Progenitor cell of endocrine pancreas (in vitro differentiated cells): Measurements from ENCODE around the gene THRB. TPM values are rescaled to one million over a fixed set of nuclear protein-coding genes. Genes with fewer than 3 reads are reported as not detected.

Experiments used
- DNase-seq: peaks from one replicate; pipeline ENCODE4 v3.0.0; 2021; ENCODE audit warnings: low spot score; ENCODE audit not compliant: unreplicated experiment
- H3K27ac Mint-ChIP-seq: 2 replicates; pipeline ENCODE4 v1.8.0; 2021; ENCODE audit warnings: mild to moderate bottlenecking, moderate library complexity, mixed read lengths
- H3K27me3 Mint-ChIP-seq: 2 replicates; pipeline ENCODE4 v1.8.0; 2021; ENCODE audit warnings: mixed read lengths
- H3K36me3 Mint-ChIP-seq: 2 replicates; pipeline ENCODE4 v1.8.0; 2022; ENCODE audit warnings: mixed read lengths; ENCODE audit not compliant: insufficient read depth
- H3K4me1 Mint-ChIP-seq: 2 replicates; pipeline ENCODE4 v1.8.0; 2021; ENCODE audit warnings: low read depth, mixed read lengths
- H3K4me3 Mint-ChIP-seq: 2 replicates; pipeline ENCODE4 v1.8.0; 2021; ENCODE audit warnings: low read depth, mild to moderate bottlenecking, moderate library complexity, mixed read lengths
- H3K9me3 Mint-ChIP-seq: 2 replicates; pipeline ENCODE4 v1.8.0; 2021; ENCODE audit warnings: low read depth, mixed read lengths
- CTCF ChIP-seq: fragments of 200-600 bp; sonication (generic); IDR thresholded peaks from one replicate; pipeline ENCODE4 v1.5.0; 2021; ENCODE audit warnings: antibody characterized with exemption, mild to moderate bottlenecking; ENCODE audit not compliant: unreplicated experiment
- total RNA-seq: library from RNA; stranded (reverse); gene quantifications from 2 replicates; pipeline ENCODE4 v1.2.1, GENCODE V29; 2021

The THRB gene
- total RNA-seq, 1 donor from 2014 or later, result 19.7 TPM

DNA sequence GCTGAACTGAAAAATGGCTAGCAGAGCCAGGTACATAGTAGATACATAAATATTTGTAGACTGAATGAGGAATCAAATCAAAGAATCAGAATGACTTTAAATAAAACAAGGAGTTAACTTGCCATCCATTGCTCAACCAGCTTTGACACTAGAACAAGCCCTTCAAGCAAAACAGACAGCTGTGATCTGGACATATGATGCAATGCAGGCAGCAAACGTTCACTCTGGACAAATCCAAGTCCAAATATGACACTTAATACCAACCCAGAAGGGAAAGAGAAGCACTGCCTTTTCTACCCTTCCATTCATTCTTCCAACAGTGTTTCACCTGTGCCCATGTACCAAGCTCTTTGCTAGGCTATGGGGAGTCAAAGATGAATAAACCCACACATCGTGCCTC, 4.5 kb downstream of the THRB start:
- H3K9me3 Mint-ChIP-seq, result no peaks in the 10 kb centered on the region
- H3K27ac Mint-ChIP-seq, result no peak overlapping the region
- no peak for TF ChIP-seq CTCF
- H3K4me3 Mint-ChIP-seq, result no peak overlapping the region
- DNase-seq, result no peak
- H3K27me3 Mint-ChIP-seq, result peaks cover 40% of the 10 kb centered on the region
- no peaks in the 10 kb centered on the region for H3K36me3 Mint-ChIP-seq
- peaks cover 8% of the 10 kb centered on the region for H3K4me1 Mint-ChIP-seq

DNA sequence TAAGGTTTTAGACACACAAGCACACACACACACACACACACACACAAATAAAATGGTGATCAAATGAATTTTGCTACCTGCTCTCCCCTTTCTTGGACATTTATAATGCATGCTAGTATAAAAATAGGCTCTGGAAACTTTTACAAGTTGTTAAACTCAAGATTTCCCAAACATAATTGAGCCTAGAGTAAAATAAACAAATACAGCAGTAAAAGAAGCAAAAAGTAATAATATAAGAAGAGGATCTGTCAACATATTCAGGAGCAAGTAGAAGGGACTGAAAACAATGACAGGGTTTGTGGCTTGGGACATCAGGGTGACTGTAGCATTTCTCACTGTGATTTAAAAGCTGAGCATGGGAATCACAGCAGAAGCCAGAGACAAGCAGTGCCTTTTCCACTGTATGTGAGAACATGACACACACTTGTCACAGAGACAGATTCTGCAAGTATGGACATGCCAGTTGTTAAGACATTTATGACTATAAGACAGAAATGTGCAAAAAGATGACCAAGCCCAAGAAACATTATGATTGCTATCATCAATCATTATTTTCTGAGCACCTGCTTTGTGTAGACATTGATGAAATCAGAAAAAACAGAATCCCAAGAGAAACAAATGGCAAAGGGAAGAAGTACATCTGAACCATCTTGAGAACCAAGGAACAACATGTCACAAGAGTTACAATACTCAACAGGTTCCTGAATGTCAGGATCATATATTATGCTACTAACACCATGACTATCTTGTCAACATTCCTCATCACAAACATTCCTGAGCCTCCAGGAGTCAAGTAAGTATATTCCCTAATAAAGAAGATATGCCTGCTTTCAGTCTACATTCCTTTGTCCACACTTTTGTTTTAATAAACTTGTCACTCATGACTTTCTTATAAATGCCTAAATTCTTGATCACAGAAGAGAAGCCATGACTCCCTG, 7.1 kb downstream of the THRB start:
- Mint-ChIP-seq H3K27me3 (peaks cover 29% of the 10 kb centered on the region), H3K9me3 (no peaks in the 10 kb centered on the region), H3K27ac (no peak overlapping the region), H3K36me3 (no peaks in the 10 kb centered on the region), H3K4me3 (no peak overlapping the region), H3K4me1 (peaks cover 2% of the 10 kb centered on the region)
- TF ChIP-seq CTCF, result no peak
- DNase-seq, result no peak

DNA sequence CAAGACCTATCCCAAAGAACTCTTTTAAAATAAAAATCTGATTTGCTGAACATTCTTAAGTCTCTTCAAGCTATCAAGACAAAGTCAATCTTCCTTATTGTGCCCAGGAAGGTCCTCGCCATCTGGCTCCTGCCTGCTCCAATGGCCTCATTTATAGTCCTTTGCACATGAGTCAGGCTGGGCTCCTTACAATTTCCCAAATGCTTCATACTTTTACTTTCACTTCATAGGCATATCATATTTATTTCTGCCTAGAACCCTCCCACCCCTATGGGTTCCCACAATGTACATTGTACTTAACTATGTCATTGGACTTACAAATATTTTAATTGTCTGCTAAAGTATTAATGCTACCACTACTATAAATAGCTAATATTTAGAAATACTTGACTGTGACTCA, 9.1 kb downstream of the THRB start:
- Mint-ChIP-seq H3K27ac (peak overlapping the region; percentile 21), H3K27me3 (peaks cover 10% of the 10 kb centered on the region), H3K4me1 (no peaks in the 10 kb centered on the region), H3K36me3 (no peaks in the 10 kb centered on the region), H3K9me3 (no peaks in the 10 kb centered on the region), H3K4me3 (no peak overlapping the region)
- TF ChIP-seq CTCF, result no peak
- no peak for DNase-seq

DNA sequence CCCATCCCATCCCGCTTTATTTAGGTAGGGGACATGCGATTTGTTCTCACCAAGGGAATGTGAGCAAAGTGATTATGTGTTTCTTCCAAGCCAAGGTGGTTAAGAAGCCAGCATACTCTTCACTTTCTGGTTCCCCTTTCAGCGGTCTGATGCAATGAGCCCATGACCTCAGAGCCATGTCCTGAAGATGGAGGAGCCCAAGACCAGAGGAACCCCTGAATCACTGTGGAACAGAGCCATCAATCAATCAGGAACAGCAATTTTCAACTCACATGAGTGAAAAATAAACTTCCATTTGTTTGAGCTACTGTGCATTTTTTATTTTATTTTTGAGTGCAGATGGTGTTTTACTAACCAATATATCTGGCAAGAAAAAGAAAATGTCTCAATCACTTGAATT, 10.8 kb downstream of the THRB start:
- no peak for DNase-seq
- no peak overlapping the region for H3K27ac Mint-ChIP-seq
- no peaks in the 10 kb centered on the region for H3K9me3 Mint-ChIP-seq
- no peak for TF ChIP-seq CTCF
- H3K4me1 Mint-ChIP-seq, result no peaks in the 10 kb centered on the region
- peaks cover 2% of the 10 kb centered on the region for H3K36me3 Mint-ChIP-seq
- no peak overlapping the region for H3K4me3 Mint-ChIP-seq
- H3K27me3 Mint-ChIP-seq, result peaks cover 5% of the 10 kb centered on the region

- peaks cover 5% of the 10 kb centered on the region for H3K4me1 Mint-ChIP-seq
Measured at GRCh38 chr3:24482096-24482705, 12.4 kb downstream of the THRB start.

More at GRCh38 chr3:24482096-24482705, 12.4 kb downstream of the THRB start:
- Mint-ChIP-seq H3K9me3 (no peaks in the 10 kb centered on the region), H3K36me3 (peaks cover 4% of the 10 kb centered on the region), H3K27me3 (peaks cover 3% of the 10 kb centered on the region), H3K27ac (no peak overlapping the region), H3K4me3 (no peak overlapping the region)
- no peak for TF ChIP-seq CTCF
- no peak for DNase-seq
